ENCODE results near the gene STK11IP. TPM values are rescaled to one million over a fixed set of nuclear protein-coding genes. Genes with fewer than 3 reads are reported as not detected.

Gene STK11IP, protein sequence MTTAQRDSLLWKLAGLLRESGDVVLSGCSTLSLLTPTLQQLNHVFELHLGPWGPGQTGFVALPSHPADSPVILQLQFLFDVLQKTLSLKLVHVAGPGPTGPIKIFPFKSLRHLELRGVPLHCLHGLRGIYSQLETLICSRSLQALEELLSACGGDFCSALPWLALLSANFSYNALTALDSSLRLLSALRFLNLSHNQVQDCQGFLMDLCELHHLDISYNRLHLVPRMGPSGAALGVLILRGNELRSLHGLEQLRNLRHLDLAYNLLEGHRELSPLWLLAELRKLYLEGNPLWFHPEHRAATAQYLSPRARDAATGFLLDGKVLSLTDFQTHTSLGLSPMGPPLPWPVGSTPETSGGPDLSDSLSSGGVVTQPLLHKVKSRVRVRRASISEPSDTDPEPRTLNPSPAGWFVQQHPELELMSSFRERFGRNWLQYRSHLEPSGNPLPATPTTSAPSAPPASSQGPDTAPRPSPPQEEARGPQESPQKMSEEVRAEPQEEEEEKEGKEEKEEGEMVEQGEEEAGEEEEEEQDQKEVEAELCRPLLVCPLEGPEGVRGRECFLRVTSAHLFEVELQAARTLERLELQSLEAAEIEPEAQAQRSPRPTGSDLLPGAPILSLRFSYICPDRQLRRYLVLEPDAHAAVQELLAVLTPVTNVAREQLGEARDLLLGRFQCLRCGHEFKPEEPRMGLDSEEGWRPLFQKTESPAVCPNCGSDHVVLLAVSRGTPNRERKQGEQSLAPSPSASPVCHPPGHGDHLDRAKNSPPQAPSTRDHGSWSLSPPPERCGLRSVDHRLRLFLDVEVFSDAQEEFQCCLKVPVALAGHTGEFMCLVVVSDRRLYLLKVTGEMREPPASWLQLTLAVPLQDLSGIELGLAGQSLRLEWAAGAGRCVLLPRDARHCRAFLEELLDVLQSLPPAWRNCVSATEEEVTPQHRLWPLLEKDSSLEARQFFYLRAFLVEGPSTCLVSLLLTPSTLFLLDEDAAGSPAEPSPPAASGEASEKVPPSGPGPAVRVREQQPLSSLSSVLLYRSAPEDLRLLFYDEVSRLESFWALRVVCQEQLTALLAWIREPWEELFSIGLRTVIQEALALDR
- polyA plus RNA-seq (ENCODE audit: insufficient read length in 4 of 4), result 10 to 100 TPM; 18.8 to 39.0 (median 24.4) TPM

DNA sequence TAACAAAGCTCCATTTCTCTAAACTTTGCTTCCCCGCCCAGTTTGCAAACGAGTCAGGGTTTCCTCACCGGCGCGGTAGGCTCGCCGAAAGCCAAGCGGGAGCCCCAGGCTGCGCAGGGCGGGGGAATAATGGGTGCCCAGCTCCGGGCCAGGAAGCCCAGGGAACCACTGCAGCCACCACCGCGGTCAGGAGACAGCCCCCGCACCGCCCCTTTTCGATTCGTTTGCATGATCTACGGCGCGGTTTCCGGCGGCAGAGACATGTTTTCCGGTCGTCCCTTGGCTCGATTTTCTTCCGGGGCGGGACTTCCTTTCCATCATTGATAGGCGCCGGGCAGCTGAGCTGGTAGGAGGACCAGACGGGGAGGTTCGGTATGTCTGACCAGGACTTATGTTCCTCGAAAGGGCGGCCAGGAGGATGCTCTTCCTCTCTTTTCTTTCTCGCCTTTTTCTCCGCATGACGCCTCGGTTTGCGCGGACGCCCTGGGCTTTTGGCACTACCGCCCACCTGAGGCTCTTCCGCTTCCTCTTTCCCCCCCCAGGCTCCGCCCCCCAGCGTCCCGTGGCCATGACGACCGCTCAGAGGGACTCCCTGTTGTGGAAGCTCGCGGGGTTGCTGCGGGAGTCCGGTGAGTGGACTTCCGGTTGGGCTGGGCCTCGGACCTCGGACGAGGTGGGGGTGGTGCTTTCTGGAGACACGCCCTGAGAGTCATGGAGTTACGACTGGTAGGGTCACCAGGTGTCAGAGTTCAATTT is at the start of gene STK11IP:
Gene STK11IP (plus strand): TSS at position 306 of the 756 bp plus-strand sequence. CDS start 263 bp downstream, at position 569.
- peak; percentile 95 to 97 (median 96) for DNase-seq (ENCODE audit: low read depth in 4 of 4, low spot score in 3 of 4)

DNA sequence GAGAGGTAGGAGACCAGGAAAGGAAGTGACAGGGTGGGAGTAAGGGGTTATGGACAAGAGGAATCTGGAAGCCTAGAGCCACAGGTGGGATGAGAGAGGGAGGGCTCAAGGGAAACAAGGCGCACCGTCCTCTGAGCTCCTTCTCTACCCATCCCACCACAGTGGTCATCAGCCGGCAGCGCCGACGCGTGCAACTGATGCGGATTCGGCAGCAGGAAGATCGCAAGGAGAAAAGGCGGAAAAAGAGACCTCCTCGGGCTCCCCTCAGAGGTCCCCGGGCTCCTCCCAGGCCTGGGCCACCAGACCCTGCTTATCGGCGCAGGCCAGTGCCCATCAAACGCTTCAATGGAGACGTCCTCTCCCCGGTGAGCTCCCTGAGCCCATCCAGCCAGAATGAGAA is 48.7 kb upstream of the STK11IP start:
- no peak for DNase-seq (ENCODE audit: low read depth in 4 of 4, low spot score in 3 of 4)

DNA sequence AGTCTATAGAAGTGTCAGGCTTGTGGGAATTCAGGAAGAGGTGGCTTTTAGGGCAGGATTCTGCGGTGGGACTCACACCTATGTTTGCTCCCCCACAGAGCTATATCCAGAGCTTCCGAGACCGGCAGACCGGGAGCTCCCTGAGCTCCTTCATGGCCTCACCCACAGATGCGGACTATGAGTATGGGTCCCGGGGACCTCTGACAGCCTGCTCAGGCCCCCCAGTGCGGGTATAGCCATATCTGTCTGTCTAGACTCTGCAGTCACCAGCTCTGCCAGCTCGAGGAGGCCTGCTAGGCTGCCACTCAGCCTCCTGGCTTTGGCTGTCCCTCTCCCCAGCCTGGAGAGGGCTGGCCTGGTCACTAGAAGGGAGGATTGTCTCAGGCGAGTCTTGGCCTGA is 48.0 kb upstream of the STK11IP start:
- no peak for DNase-seq (ENCODE audit: low read depth in 4 of 4, low spot score in 3 of 4)

- no peak for DNase-seq (ENCODE audit: low read depth in 4 of 4, low spot score in 3 of 4)
These were observed 45.9 kb upstream of the STK11IP start for GRCh38 chr2:219551441-219552381.

DNA sequence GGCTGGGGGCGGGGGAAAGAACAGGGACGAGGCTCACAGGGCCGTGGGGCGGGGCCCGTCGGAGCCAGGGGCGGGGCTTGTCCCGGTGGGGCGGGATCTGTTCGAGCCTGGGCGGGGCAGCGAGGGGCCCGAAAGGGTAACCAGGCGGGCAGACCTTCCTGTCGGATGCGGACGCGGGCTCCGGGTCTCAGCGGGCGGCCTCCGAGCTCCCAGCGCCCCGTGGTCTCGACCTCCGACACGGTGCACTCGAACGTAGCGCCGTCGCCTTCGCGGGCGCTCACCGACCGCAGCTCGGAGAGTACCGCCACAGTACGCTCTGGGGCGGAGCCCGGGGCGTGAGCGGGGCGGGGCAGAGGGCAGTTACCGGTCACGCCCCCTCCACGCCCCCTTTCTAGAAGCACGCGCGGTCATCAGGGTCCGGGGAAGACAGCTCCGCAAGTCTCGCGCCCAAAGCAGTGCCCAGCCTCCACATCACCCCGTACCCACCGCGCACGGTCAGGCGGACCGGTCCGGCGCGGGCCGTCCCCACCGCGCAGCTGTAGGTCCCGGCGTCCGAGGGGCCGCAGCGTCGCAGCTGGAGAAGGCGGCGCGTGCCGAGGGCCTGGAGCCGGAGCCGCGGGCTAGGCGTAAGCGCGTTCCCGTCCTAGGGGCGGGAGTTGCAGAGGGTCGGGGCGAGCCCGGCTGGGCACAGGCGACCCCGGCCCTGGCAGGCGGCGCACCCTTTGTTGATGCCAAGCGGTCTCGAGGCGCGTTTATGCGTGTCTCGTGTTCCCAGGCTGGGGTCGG is 45.1 kb upstream of the STK11IP start:
- peak in 1 of 4 donors; percentile 75 for DNase-seq (ENCODE audit: low read depth in 4 of 4, low spot score in 3 of 4)

DNA sequence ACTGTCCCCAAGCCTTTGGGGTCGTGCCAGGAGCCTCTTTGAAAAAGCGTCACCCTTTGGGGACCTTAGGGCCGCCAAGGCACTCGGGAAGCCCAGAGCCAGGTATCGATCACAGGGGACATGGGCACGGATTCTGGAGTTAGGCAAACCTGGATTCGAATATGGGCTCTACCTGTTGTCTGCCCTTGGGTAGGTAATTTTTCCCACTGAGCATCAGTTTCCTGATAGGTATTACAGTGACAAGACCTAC is 44.6 kb upstream of the STK11IP start:
- DNase-seq (ENCODE audit: low read depth in 4 of 4, low spot score in 3 of 4), result no peak

- no peak for DNase-seq (ENCODE audit: low read depth in 4 of 4, low spot score in 3 of 4)
These were observed 44.1 kb upstream of the STK11IP start for GRCh38 chr2:219553463-219553963.

DNA sequence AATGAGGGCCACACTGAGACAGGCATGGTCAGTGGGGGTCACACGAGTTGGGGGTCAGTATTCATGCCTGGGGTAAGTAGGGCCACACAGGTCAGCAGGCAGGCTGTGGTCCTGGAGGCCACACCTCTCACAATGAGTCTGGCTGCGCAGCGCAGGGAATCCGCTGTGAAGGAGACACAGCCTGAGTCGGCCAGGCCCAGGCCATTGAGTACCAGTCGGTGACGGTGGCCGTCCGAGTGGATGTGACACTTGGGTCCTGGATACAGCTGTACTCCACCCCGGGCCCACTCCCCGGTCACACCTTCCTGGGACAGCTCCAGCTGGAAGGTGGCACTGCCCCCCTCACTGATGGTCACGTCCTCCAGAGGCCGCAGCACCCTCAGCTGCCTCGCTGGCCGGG is 43.3 kb upstream of the STK11IP start:
- DNase-seq (ENCODE audit: low read depth in 4 of 4, low spot score in 3 of 4), result no peak

DNA sequence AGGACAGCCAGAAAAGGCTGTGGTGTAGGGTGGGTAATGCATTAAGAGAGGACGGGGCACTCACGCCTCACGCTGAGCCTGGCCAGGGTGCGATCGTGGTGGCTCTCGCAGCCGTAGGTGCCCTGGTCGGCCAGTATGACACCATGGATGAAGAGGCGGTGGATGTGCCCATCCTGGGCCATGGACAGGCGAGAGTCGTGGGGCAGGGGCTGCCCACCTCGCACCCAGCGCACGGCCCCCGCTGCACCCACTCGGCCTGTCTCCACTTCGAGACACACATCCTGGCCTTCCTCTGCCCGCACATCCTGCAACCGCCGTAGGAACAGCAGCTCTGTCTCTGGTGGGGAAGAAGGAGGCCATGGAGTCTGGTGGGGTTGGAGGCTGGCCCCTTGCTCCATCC is 41.7 kb upstream of the STK11IP start:
- DNase-seq (ENCODE audit: low read depth in 4 of 4, low spot score in 3 of 4), result no peak

GRCh38 chr2:219556413-219556812 is 41.2 kb upstream of the STK11IP start:
- DNase-seq (ENCODE audit: low read depth in 4 of 4, low spot score in 3 of 4), result no peak

DNA sequence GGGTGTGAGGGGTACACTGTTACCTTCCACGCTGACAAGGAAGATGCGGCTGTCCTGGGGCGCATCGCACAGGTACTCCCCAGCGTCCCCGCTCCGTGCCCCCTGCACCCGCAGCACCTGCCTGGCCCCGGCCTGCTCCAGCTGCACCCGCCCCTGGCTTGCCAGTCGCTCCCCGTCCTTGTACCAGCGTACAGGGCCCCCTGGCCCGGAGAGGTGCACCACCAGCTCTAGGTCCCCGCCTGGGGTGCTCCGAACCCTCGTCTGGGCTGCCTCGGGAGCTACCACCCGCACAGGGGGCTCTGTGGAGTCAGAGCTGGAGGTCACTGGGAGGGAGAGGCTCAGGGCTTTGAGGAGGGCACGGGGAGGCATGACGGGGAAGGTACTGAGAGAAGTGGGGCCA is 40.3 kb upstream of the STK11IP start:
- DNase-seq (ENCODE audit: low read depth in 4 of 4, low spot score in 3 of 4), result no peak

GRCh38 chr2:219557791-219558785 is 39.6 kb upstream of the STK11IP start:
- DNase-seq (ENCODE audit: low read depth in 4 of 4, low spot score in 3 of 4), result no peak

DNA sequence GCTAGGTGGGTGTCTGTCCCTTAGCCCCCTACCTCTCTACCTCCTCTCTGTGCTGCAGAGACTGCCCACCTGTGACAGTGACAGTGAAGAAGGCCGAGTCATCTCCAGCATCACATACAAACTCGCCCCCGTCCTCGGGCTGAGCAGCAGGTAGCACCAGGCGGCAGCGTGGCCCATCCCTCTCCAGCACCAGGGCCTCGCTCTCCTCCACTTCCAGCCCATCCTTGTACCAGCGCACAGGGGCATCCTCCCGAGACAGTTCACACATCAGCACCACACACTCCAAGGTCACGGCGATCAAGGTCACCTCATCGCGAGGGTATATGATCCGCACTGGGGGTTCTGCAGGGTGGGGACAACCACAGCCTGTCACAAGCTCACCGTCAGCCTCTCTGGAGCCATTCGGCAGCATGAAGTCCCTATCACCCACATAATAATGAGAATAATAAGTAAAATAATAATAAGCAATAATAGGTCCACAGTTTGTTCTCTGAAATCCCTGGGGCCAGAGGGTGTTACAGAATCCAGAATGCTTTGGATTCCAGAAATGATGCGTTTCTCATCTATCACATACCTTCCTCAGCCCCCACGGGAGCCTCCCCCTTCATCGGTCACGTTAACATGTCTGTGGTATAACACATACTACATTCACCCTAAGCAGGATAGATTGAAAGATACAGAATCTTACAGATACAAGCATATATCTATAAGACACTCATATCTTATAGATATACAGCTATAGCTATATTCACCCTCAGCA is 38.3 kb upstream of the STK11IP start:
- no peak for DNase-seq (ENCODE audit: low read depth in 4 of 4, low spot score in 3 of 4)

DNA sequence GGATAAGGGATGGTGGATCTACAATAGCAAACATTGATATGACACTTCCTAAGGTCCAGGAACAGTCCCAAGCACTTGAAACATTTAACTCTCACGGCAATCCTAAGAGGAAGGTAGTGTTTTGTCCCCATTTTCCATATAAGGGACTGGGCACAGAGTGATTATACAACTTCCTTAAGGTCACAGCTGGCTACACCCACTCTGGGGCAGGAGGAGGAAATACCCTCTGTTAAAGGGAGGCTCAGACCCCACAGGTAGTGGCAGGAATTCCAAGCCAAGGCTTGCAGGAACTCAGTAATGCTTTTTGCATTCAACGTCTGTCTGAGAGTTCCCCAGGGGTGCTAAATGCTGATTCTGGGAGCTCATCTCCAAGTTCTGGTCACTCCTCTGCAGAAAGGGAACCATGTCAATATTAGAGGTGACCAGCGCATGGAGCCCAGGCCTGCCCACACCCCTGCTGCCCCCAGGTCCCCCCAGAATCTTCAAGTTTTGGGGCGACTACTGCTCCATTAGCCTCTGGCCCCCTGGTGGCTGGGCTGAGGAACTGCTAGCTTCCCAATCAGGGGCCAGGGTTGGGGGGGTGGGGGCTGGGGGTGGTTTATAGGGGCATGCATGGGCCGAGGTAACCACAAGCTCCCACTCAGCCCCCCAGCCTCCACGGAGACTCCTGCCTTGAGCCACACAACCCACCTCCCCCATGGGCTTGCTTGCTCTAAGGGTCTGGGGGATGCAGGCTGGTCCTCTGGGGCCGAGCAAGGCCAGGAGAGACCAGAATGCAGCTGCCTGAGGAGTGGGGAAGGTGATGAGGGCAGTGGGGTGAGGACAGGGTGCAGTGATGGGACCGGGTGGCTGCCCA is 37.4 kb upstream of the STK11IP start:
- no peak for DNase-seq (ENCODE audit: low read depth in 4 of 4, low spot score in 3 of 4)

GRCh38 chr2:219560893-219561178 is 36.8 kb upstream of the STK11IP start:
- no peak for DNase-seq (ENCODE audit: low read depth in 4 of 4, low spot score in 3 of 4)
